WTC11 (cell line): ENCODE measurements around the gene RECQL5. TPM values are rescaled to one million over a fixed set of nuclear protein-coding genes. Genes with fewer than 3 reads are reported as not detected.

Experiments used
- ATAC-seq: fragments of 200-7000 bp; cut with Tn5 transposase; 2 replicates; pipeline ENCODE4 v1.10.0; 2021; ENCODE audit warnings: mild to moderate bottlenecking, moderate library complexity
- CTCF ChIA-PET: fragments of 300-600 bp; sonication (Branson Sonifier 250); formaldehyde crosslinking; loops from one replicate; lab custom pipeline; 2021; ENCODE audit warnings: antibody characterized with exemption; lab: Charles Lee
- POLR2A ChIA-PET: fragments of 350-600 bp; sonication (Branson Sonifier 250); formaldehyde crosslinking; loops from one replicate; lab custom pipeline; 2021; ENCODE audit warnings: antibody characterized with exemption; lab: Charles Lee
- DNase-seq: peaks from one replicate; pipeline ENCODE4 v3.0.0; 2021; ENCODE audit warnings: low spot score
- H3K27ac Mint-ChIP-seq: 2 replicates; pipeline ENCODE4 v1.8.0; 2021; ENCODE audit warnings: mixed read lengths
- H3K27me3 Mint-ChIP-seq: 2 replicates; pipeline ENCODE4 v1.8.0; 2021; ENCODE audit warnings: low read depth, mild to moderate bottlenecking, moderate library complexity, mixed read lengths
- H3K36me3 Mint-ChIP-seq: 2 replicates; pipeline ENCODE4 v1.8.0; 2021; ENCODE audit warnings: mixed read lengths
- H3K4me1 Mint-ChIP-seq: 2 replicates; pipeline ENCODE4 v1.8.0; 2022; ENCODE audit warnings: mixed read lengths
- H3K4me3 Mint-ChIP-seq: 2 replicates; pipeline ENCODE4 v1.8.0; 2021; ENCODE audit warnings: mild to moderate bottlenecking, moderate library complexity, mixed read lengths
- H3K9me3 Mint-ChIP-seq: 2 replicates; pipeline ENCODE4 v1.8.0; 2021; ENCODE audit warnings: mixed read lengths
- EMX1 ChIP-seq: fragments of 250-450 bp; sonication (Bioruptor Pico); IDR thresholded peaks from 2 replicates; pipeline ENCODE4 v1.8.0; 2021; ENCODE audit warnings: mild to moderate bottlenecking
- ESRRA ChIP-seq: sonication (generic); formaldehyde crosslinking; IDR thresholded peaks from 2 replicates; pipeline ENCODE4 v1.8.1; 2022; ENCODE audit warnings: mild to moderate bottlenecking, missing genetic modification reagents, borderline replicate concordance
- FOXJ3 ChIP-seq: sonication (generic); formaldehyde crosslinking; IDR thresholded peaks from 2 replicates; pipeline ENCODE4 v1.9.0; 2021; ENCODE audit warnings: missing genetic modification reagents, mild to moderate bottlenecking, borderline replicate concordance
- GRHL2 ChIP-seq: fragments of 250-450 bp; sonication (Bioruptor Pico); IDR thresholded peaks from 2 replicates; pipeline ENCODE4 v1.8.0; 2022; ENCODE audit warnings: mild to moderate bottlenecking, moderate library complexity; ENCODE audit not compliant: insufficient replicate concordance, severe bottlenecking
- GTF2I ChIP-seq: fragments of 250-450 bp; sonication (Bioruptor Pico); conservative IDR thresholded peaks from 2 replicates; pipeline ENCODE4 v1.4.0; 2021; ENCODE audit warnings: mild to moderate bottlenecking
- IRF2 ChIP-seq: sonication (generic); formaldehyde crosslinking; IDR thresholded peaks from 2 replicates; pipeline ENCODE4 v1.8.0; 2022; ENCODE audit warnings: low read depth, missing genetic modification reagents, borderline replicate concordance
- JAZF1 ChIP-seq: fragments of 250-450 bp; sonication (Bioruptor Pico); IDR thresholded peaks from 2 replicates; pipeline ENCODE4 v1.9.0; 2021; ENCODE audit warnings: moderate library complexity, mild to moderate bottlenecking, inconsistent platforms
- MLX ChIP-seq: sonication (generic); formaldehyde crosslinking; IDR thresholded peaks from 2 replicates; pipeline ENCODE4 v1.8.1; 2023; ENCODE audit warnings: mild to moderate bottlenecking, missing genetic modification reagents, moderate library complexity
- NFATC4 ChIP-seq: fragments of 250-450 bp; sonication (Bioruptor Pico); IDR thresholded peaks from 2 replicates; pipeline ENCODE4 v1.9.0; 2021; ENCODE audit warnings: mild to moderate bottlenecking
- NFE2L1 ChIP-seq: sonication (generic); formaldehyde crosslinking; IDR thresholded peaks from 2 replicates; pipeline ENCODE4 v1.8.1; 2023; ENCODE audit warnings: missing genetic modification reagents
- NFYB ChIP-seq: sonication (generic); formaldehyde crosslinking; conservative IDR thresholded peaks from 2 replicates; pipeline ENCODE4 v1.8.0; 2022; ENCODE audit warnings: low read depth, missing genetic modification reagents
- NR2C2 ChIP-seq: sonication (generic); formaldehyde crosslinking; IDR thresholded peaks from 2 replicates; pipeline ENCODE4 v1.8.0; 2022; ENCODE audit warnings: mild to moderate bottlenecking, missing genetic modification reagents
- NR3C1 ChIP-seq: sonication (generic); formaldehyde crosslinking; conservative IDR thresholded peaks from 2 replicates; pipeline ENCODE4 v1.8.1; 2023; ENCODE audit warnings: low read depth, mild to moderate bottlenecking, missing genetic modification reagents
- PRDM15 ChIP-seq: sonication (generic); formaldehyde crosslinking; IDR thresholded peaks from 2 replicates; pipeline ENCODE4 v1.8.0; 2022; ENCODE audit warnings: missing genetic modification reagents
- PRRX2 ChIP-seq: fragments of 250-450 bp; sonication (Bioruptor Pico); IDR thresholded peaks from 2 replicates; pipeline ENCODE4 v1.8.0; 2021; ENCODE audit warnings: mild to moderate bottlenecking
- SMAD3 ChIP-seq: sonication (generic); formaldehyde crosslinking; IDR thresholded peaks from 2 replicates; pipeline ENCODE4 v1.8.0; 2022; ENCODE audit warnings: missing genetic modification reagents, mild to moderate bottlenecking, borderline replicate concordance
- SMAD4 ChIP-seq: sonication (generic); formaldehyde crosslinking; IDR thresholded peaks from 2 replicates; pipeline ENCODE4 v1.8.0; 2022; ENCODE audit warnings: mild to moderate bottlenecking, missing genetic modification reagents
- TCF7 ChIP-seq: sonication (generic); formaldehyde crosslinking; IDR thresholded peaks from 2 replicates; pipeline ENCODE4 v1.8.0; 2022; ENCODE audit warnings: mild to moderate bottlenecking, low read depth, missing genetic modification reagents, moderate library complexity
- TEAD1 ChIP-seq: sonication (generic); formaldehyde crosslinking; IDR thresholded peaks from 2 replicates; pipeline ENCODE4 v1.8.0; 2022; ENCODE audit warnings: mild to moderate bottlenecking, missing genetic modification reagents
- USF1 ChIP-seq: sonication (generic); formaldehyde crosslinking; IDR thresholded peaks from 2 replicates; pipeline ENCODE4 v1.8.0; 2022; ENCODE audit warnings: mild to moderate bottlenecking, missing genetic modification reagents
- ZNF416 ChIP-seq: fragments of 250-450 bp; sonication (Bioruptor Pico); IDR thresholded peaks from 2 replicates; pipeline ENCODE4 v1.9.0; 2021; ENCODE audit warnings: mild to moderate bottlenecking, inconsistent platforms
- ZNF425 ChIP-seq: fragments of 250-450 bp; sonication (Bioruptor Pico); conservative IDR thresholded peaks from 2 replicates; pipeline ENCODE4 v1.9.0; 2021; ENCODE audit warnings: mild to moderate bottlenecking
- total RNA-seq: library from RNA; stranded (reverse); gene quantifications from 3 replicates; pipeline ENCODE4 v1.2.3, GENCODE V29; 2021
- TF ChIP-seq, protein P1 (sequence below): sonication (generic); formaldehyde crosslinking; IDR thresholded peaks from 2 replicates; pipeline ENCODE4 v1.8.0; 2023; ENCODE audit warnings: missing genetic modification reagents
- TF ChIP-seq, protein P2 (sequence below): sonication (generic); formaldehyde crosslinking; IDR thresholded peaks from 2 replicates; pipeline ENCODE4 v1.8.1; 2022; ENCODE audit warnings: mild to moderate bottlenecking, moderate library complexity, missing genetic modification reagents
- TF ChIP-seq, protein P3 (sequence below): sonication (generic); formaldehyde crosslinking; IDR thresholded peaks from 2 replicates; pipeline ENCODE4 v1.8.1; 2022; ENCODE audit warnings: mild to moderate bottlenecking, missing genetic modification reagents, moderate library complexity, borderline replicate concordance

RECQL5 gene
- total RNA-seq, 1 experiment from 2014 or later: 51.0 TPM

DNA sequence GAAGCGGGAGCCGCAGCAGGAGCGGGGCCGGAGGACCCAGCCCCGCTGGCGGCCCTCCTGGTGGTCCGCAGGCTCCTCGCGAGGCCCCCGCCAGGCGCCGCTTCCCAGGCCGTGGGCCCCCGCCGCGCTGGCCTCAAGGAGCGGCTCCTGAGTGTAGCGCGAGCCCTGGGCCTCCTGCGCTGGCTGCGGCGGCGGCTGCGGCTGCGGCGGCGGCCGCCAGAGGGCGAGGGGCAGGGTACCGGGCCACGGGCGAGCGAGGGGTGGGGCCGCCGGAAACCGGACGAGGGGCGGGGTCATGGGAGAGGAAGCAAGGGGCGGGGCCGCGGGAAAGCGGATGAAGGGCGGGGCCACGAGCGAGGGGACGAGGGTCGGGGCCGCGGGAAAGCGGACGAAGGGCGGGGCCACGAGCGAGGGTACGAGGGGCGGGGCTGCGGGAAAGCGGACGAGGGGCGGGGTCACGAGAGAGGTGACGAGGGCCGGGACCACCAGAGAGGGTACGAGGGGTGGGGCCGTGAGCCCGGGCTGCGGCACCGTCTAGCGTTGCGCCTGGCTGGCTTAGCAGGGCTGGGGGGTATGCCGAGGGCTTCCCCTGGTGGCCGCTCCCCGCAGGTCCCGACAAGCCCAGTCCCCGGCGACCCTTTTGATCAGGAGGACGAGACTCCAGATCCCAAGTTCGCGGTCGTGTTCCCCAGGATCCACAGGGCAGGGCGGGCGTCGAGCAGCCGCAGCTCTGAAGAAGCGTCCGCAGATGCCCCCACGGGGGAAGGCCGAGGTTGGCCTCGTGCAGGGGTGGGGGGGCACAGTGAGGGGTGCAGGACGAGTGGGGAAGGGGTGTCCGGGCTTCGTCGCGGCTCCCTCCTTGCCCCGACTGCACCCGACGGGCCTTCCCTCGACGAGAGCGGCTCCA, 77.7 kb downstream of the RECQL5 start:
- peaks cover 5% of the 10 kb centered on the region for H3K4me1 Mint-ChIP-seq
- ChIA-PET CTCF (interaction anchor here (0.7 to 8.9 kb wide), 24 partner anchors 8 to 318 kb away, joined by 3 to 61 read pairs (median 5); partner anchors contain the start of genes LLGL2, MIF4GD, SMIM5 and TSEN54), POLR2A (interaction anchor here (0.6 to 1.1 kb wide), 3 partner anchors 63 to 161 kb away, joined by 3 to 5 read pairs (median 4); no protein-coding TSS in a partner anchor)
- peaks cover 25% of the 10 kb centered on the region for H3K27me3 Mint-ChIP-seq
- peaks cover 11% of the 10 kb centered on the region for H3K9me3 Mint-ChIP-seq
- DNase-seq (peak; percentile 95), ATAC-seq (peak; percentile 89)
- peak overlapping the region; percentile 49 for H3K4me3 Mint-ChIP-seq
- no peak overlapping the region for H3K27ac Mint-ChIP-seq
- peaks cover 3% of the 10 kb centered on the region; the same call in 1 of the 2 replicates for H3K36me3 Mint-ChIP-seq
- peak; percentile 24; the same call in 1 of the 2 replicates for TF ChIP-seq NFE2L1 (CRISPR knock-in tag)
- TF ChIP-seq SMAD4 (CRISPR knock-in tag): no peak
- 0 out of 2 replicates have a peak, but pooled peaks have one; percentile 26 for TF ChIP-seq ESRRA
- no peak for TF ChIP-seq NFATC4 (CRISPR knock-in tag)
- TF ChIP-seq FOXJ3 (CRISPR knock-in tag): no peak
- TF ChIP-seq, protein P1, sequence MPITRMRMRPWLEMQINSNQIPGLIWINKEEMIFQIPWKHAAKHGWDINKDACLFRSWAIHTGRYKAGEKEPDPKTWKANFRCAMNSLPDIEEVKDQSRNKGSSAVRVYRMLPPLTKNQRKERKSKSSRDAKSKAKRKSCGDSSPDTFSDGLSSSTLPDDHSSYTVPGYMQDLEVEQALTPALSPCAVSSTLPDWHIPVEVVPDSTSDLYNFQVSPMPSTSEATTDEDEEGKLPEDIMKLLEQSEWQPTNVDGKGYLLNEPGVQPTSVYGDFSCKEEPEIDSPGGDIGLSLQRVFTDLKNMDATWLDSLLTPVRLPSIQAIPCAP (CRISPR knock-in tag): no peak
- TF ChIP-seq NFYB: no peak
- no peak for TF ChIP-seq ZNF425 (CRISPR knock-in tag)
- TF ChIP-seq TCF7 (CRISPR knock-in tag): no peak; the same call in 1 of the 2 replicates
- TF ChIP-seq NR2C2: no peak
- TF ChIP-seq SMAD3: no peak
- TF ChIP-seq IRF2 (CRISPR knock-in tag): no peak
- no peak for TF ChIP-seq JAZF1 (CRISPR knock-in tag)
- TF ChIP-seq TEAD1: no peak; the same call in 1 of the 2 replicates
- TF ChIP-seq, protein P2, sequence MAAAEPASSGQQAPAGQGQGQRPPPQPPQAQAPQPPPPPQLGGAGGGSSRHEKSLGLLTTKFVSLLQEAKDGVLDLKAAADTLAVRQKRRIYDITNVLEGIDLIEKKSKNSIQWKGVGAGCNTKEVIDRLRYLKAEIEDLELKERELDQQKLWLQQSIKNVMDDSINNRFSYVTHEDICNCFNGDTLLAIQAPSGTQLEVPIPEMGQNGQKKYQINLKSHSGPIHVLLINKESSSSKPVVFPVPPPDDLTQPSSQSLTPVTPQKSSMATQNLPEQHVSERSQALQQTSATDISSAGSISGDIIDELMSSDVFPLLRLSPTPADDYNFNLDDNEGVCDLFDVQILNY: no peak; the same call in 1 of the 2 replicates
- TF ChIP-seq MLX (CRISPR knock-in tag): 0 out of 2 replicates have a peak, but pooled peaks have one; percentile 7
- TF ChIP-seq PRDM15 (CRISPR knock-in tag): no peak
- TF ChIP-seq PRRX2: no peak
- no peak for TF ChIP-seq ZNF416
- no peak for TF ChIP-seq NR3C1 (CRISPR knock-in tag)
- no peak for TF ChIP-seq USF1 (CRISPR knock-in tag)
- TF ChIP-seq GTF2I: no peak
- TF ChIP-seq, protein P3, sequence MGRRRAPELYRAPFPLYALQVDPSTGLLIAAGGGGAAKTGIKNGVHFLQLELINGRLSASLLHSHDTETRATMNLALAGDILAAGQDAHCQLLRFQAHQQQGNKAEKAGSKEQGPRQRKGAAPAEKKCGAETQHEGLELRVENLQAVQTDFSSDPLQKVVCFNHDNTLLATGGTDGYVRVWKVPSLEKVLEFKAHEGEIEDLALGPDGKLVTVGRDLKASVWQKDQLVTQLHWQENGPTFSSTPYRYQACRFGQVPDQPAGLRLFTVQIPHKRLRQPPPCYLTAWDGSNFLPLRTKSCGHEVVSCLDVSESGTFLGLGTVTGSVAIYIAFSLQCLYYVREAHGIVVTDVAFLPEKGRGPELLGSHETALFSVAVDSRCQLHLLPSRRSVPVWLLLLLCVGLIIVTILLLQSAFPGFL (CRISPR knock-in tag): no peak
- TF ChIP-seq GRHL2 (CRISPR knock-in tag): no peak
- TF ChIP-seq EMX1 (CRISPR knock-in tag): no peak
